Measurements from ENCODE around the gene FAM117B. TPM values are rescaled to one million over a fixed set of nuclear protein-coding genes. Genes with fewer than 3 reads are reported as not detected.

The FAM117B gene
- total RNA-seq, 1 experiment from 2014 or later, result 24.0 TPM

DNA sequence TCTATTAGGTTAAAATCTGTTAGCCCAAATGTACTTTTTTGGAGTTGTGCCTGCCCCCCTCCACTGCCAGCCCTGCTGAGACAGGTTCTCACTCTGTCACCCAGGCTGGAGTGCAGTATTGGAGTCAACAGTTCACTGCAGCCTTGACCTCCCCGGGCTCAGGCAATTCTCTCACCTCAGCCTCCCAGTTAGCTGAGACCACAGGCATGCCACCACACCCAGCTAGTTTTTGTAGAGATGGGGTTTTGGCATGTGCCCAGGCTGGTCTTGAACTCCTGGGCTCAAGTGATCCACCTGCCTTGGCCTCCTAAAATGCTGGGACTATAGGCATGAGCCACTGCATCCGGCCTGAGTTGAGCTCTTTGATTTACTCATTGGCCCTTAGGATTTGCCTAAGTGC, 126.1 kb downstream of the FAM117B start:
- H3K36me3 Mint-ChIP-seq (ENCODE audit: insufficient read depth in 1 of 3, low read depth in 3 of 3), result peaks cover 20 to 64% (median 52%) of the 10 kb centered on the region in 3 experiments; a peak in 6 of 7 replicates
- no peak for DNase-seq
- Histone ChIP-seq H3T11ph (ENCODE audit: low read length) (no peak overlapping the region), H3K9ac (ENCODE audit: extremely low read depth, insufficient read length, low read length) (no peak overlapping the region), H3K79me1 (ENCODE audit: insufficient read depth, low read depth, low read length, poor library complexity, severe bottlenecking) (no peaks in the 10 kb centered on the region), H3K79me2 (ENCODE audit: insufficient read depth, low read length) (no peaks in the 10 kb centered on the region), H4K91ac (ENCODE audit: insufficient read length, low read depth, low read length) (no peak overlapping the region), H2BK15ac (ENCODE audit: low read depth, low read length) (no peak overlapping the region), H4K8ac (replicated peaks; ENCODE audit: insufficient read length, low read depth, low read length) (no peak overlapping the region), H3K27ac (ENCODE audit: insufficient read length, low read depth, low read length) (no peak overlapping the region), H3K27me3 (ENCODE audit: insufficient read depth, low read length) (no peaks in the 10 kb centered on the region), H3K9me3 (ENCODE audit: control insufficient read depth, low read depth, low read length) (no peaks in the 10 kb centered on the region), H3K14ac (ENCODE audit: insufficient read depth, low read length) (no peak overlapping the region), H3K4me2 (ENCODE audit: insufficient read depth, insufficient read length, low read length) (no peak overlapping the region), H2BK120ac (ENCODE audit: low read depth, low read length, poor library complexity, severe bottlenecking) (no peak overlapping the region), H3K4me1 (ENCODE audit: insufficient read depth, low read length) (no peaks in the 10 kb centered on the region), H2BK20ac (ENCODE audit: low read depth, low read length, poor library complexity, severe bottlenecking) (no peak overlapping the region), H4K20me1 (ENCODE audit: control insufficient read depth, insufficient read depth, insufficient read length) (no peaks in the 10 kb centered on the region), H2BK5ac (ENCODE audit: insufficient read length, low read length) (no peak overlapping the region), H3K18ac (ENCODE audit: insufficient read length, low read depth, low read length) (no peak overlapping the region), H3K23me2 (ENCODE audit: insufficient read length, low read depth, low read length, poor library complexity, severe bottlenecking) (no peaks in the 10 kb centered on the region), H4K5ac (ENCODE audit: insufficient read length, low read depth, low read length) (no peak overlapping the region), H3K4ac (ENCODE audit: low read depth, low read length) (no peak overlapping the region), H2AK5ac (ENCODE audit: insufficient read length, low read length) (no peak overlapping the region), H2AFZ (ENCODE audit: low read length) (no peak overlapping the region), H2BK12ac (ENCODE audit: insufficient read length, low read depth, low read length) (no peak overlapping the region), H3K56ac (ENCODE audit: insufficient read length, low read depth, low read length) (no peak overlapping the region), H3K23ac (ENCODE audit: insufficient read length, low read depth, low read length) (no peak overlapping the region)
- no peak overlapping the region for H3K4me3 Mint-ChIP-seq
- WGBS (ENCODE audit: extremely low coverage, insufficient read length, low lambda C conversion rate), result no CpG with 5 or more reads among the region's 2 CpGs
- no peaks in the 10 kb centered on the region for H3K4me1 Mint-ChIP-seq
- H3K27me3 Mint-ChIP-seq (ENCODE audit: low read depth), result no peaks in the 10 kb centered on the region
- H3K27ac Mint-ChIP-seq, result no peak overlapping the region
- TF ChIP-seq, protein P1, sequence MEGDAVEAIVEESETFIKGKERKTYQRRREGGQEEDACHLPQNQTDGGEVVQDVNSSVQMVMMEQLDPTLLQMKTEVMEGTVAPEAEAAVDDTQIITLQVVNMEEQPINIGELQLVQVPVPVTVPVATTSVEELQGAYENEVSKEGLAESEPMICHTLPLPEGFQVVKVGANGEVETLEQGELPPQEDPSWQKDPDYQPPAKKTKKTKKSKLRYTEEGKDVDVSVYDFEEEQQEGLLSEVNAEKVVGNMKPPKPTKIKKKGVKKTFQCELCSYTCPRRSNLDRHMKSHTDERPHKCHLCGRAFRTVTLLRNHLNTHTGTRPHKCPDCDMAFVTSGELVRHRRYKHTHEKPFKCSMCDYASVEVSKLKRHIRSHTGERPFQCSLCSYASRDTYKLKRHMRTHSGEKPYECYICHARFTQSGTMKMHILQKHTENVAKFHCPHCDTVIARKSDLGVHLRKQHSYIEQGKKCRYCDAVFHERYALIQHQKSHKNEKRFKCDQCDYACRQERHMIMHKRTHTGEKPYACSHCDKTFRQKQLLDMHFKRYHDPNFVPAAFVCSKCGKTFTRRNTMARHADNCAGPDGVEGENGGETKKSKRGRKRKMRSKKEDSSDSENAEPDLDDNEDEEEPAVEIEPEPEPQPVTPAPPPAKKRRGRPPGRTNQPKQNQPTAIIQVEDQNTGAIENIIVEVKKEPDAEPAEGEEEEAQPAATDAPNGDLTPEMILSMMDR (conservative IDR thresholded peaks at IDR 0.05), result no peak
- no peaks in the 10 kb centered on the region for H3K9me3 Mint-ChIP-seq

Measured in H9 (cell line).